ENCODE results near the gene SUMO3.

SUMO3 gene

DNA sequence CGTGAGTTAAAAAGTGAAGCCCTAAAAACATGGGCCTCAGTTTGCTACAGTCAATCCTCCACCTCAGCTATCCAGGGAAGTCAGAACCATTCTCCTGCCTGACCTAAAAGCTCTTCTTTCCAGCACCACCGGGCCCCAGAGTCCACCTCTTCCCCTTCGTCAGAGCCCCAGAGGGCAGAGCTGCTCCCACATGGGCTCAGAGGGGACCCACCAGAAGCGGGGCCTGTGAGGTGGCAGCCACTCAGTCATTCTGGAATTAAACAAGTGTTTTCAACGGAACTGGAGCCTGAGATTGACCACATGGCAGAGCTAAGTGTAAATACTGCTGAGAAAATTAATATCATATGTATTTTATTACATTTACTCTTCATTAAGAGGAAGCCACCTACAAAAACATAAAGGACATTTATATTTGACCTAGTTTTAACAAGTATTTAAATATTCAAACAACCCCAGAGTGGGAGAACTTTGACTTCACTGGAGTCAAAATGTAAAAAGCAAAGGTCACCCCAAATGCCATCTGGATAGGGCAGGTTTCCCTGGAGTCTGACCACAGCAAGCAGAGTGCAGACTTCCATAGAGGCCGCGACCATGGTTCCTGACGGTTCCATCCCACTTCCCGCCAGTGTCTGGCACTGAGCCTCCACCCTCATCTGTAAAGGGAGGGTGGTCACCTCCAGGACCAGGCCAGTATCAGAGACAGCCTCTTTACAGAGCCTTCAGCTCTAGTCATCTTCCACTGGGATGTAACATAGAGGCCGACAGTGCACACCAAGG lies 1.8 kb downstream of the SUMO3 start:
- Histone ChIP-seq H3K27ac (no peak overlapping the region), H3K9me3 (no peaks in the 10 kb centered on the region), H3K4me1 (ENCODE audit: control insufficient read depth in 1 of 2, insufficient read depth in 1 of 2, low read depth in 1 of 2, low read length in 1 of 2) (peaks cover 6 to 12% of the 10 kb centered on the region in 2 experiments), H3K4me3 (ENCODE audit: low read depth in 1 of 2, low read length in 1 of 2) (no peak overlapping the region), H3K36me3 (peaks cover 14% of the 10 kb centered on the region), H3K27me3 (peaks cover 13% of the 10 kb centered on the region)
- TF ChIP-seq, protein P1, sequence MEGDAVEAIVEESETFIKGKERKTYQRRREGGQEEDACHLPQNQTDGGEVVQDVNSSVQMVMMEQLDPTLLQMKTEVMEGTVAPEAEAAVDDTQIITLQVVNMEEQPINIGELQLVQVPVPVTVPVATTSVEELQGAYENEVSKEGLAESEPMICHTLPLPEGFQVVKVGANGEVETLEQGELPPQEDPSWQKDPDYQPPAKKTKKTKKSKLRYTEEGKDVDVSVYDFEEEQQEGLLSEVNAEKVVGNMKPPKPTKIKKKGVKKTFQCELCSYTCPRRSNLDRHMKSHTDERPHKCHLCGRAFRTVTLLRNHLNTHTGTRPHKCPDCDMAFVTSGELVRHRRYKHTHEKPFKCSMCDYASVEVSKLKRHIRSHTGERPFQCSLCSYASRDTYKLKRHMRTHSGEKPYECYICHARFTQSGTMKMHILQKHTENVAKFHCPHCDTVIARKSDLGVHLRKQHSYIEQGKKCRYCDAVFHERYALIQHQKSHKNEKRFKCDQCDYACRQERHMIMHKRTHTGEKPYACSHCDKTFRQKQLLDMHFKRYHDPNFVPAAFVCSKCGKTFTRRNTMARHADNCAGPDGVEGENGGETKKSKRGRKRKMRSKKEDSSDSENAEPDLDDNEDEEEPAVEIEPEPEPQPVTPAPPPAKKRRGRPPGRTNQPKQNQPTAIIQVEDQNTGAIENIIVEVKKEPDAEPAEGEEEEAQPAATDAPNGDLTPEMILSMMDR (IDR thresholded peaks at IDR 0.05) = no peak

DNA sequence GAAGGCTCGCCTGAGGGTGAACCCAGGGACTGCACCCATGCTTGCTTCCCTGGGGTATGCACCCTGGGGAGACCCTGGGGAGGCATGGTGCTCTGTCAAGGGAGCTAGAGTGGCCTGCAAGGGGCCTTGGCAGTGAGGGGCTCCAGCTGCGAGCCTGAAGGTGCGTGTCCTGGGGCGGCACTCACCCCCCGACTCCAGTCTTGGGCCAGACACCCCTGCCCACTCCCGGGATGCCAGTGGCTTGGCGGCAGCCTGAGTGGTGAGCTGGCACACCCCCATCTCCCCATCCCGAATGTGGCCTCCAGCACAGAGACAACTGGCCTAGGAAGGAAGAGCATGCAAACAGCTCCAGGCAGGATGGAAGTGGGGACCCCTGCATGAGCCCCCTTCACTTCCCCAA lies 2.6 kb downstream of the SUMO3 start:
- H3K27ac ChIP-seq = no peak overlapping the region
- peaks cover 19% of the 10 kb centered on the region for H3K36me3 ChIP-seq
- peaks cover 6 to 12% of the 10 kb centered on the region in 2 experiments for H3K4me1 ChIP-seq (ENCODE audit: control insufficient read depth in 1 of 2, insufficient read depth in 1 of 2, low read depth in 1 of 2, low read length in 1 of 2)
- peaks cover 13% of the 10 kb centered on the region for H3K27me3 ChIP-seq
- no peaks in the 10 kb centered on the region for H3K9me3 ChIP-seq
- TF ChIP-seq, protein P1 (IDR thresholded peaks at IDR 0.05) = no peak
- H3K4me3 ChIP-seq (ENCODE audit: low read depth in 1 of 2, low read length in 1 of 2) = no peak overlapping the region

DNA sequence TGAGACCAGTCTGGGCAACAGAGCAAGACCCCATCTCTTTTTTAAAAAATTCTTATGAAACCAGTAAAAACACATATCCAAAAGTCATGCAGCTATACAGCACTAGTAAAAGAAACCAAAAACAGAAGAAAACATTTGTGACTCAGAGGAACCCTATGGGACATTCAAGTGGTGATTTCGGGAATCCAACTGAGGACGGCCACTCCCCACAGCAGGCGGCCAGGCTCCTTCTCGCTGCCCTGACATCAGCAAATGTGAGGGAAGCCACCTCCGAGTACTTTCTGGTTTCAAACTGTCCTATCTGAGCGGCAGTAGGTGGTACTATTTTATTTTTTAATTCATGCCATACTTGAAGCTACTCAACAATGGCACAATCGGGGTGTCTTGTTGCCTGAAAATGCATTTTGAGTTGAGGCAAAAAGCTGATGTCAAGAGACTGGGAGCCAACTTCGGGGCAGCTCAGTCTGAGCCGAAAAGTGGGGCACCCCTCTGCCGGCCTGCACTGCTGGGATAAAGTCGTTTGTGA lies 3.3 kb downstream of the SUMO3 start:
- TF ChIP-seq, protein P1 (IDR thresholded peaks at IDR 0.05) = no peak
- Histone ChIP-seq H3K4me1 (ENCODE audit: control insufficient read depth in 1 of 2, insufficient read depth in 1 of 2, low read depth in 1 of 2, low read length in 1 of 2) (peaks cover 6 to 12% of the 10 kb centered on the region in 2 experiments), H3K27me3 (peaks cover 13% of the 10 kb centered on the region), H3K4me3 (ENCODE audit: low read depth in 1 of 2, low read length in 1 of 2) (no peak overlapping the region), H3K27ac (no peak overlapping the region), H3K36me3 (peaks cover 25% of the 10 kb centered on the region), H3K9me3 (no peaks in the 10 kb centered on the region)

DNA sequence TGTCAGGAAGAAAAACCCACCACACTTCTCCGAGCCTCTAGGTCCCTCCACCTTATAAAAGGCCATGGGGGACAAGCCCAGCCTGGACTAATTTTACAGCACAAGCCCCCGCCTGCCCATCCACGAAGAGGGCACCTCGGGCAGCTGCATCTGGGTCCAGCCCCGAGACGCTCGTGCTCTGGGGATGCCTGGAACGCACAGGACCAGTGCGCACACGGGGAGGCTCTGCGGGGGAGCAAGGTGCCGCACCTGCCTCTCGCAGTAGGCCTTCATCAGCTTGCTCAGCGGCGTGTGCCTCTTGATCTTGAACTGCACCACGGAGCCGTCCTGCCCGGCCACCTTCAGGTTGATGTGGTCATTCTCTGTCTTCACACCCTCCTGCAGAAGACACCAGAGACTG lies 4.1 kb downstream of the SUMO3 start:
- H3K9me3 ChIP-seq = no peaks in the 10 kb centered on the region
- peaks cover 6 to 12% of the 10 kb centered on the region in 2 experiments for H3K4me1 ChIP-seq (ENCODE audit: control insufficient read depth in 1 of 2, insufficient read depth in 1 of 2, low read depth in 1 of 2, low read length in 1 of 2)
- no peak overlapping the region for H3K4me3 ChIP-seq (ENCODE audit: low read depth in 1 of 2, low read length in 1 of 2)
- peaks cover 34% of the 10 kb centered on the region for H3K36me3 ChIP-seq
- no peak overlapping the region for H3K27ac ChIP-seq
- peaks cover 6% of the 10 kb centered on the region for H3K27me3 ChIP-seq
- TF ChIP-seq, protein P1 (IDR thresholded peaks at IDR 0.05) = no peak

DNA sequence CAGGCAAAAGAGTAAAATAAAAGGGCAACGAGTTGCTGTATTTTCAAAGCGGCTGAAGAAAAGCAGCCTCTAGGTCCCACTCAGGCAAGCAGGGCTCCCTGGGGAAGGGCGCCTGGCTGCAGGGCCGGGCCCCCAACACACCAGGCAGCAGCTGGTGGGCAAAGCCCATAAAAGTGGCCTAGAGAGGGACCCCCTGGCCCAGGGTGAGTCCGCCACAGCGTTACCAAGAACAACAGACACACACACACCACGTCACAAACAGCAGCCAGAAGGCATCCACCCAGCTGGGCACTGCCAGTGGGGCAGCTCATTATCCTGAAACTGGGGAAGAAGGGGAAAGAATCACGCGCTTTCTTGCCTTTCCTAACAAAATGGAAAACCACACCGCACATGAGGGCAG lies 4.7 kb downstream of the SUMO3 start:
- TF ChIP-seq, protein P1 (IDR thresholded peaks at IDR 0.05) = no peak
- peaks cover 3 to 7% of the 10 kb centered on the region in 2 experiments for H3K4me1 ChIP-seq (ENCODE audit: control insufficient read depth in 1 of 2, insufficient read depth in 1 of 2, low read depth in 1 of 2, low read length in 1 of 2)
- H3K27ac ChIP-seq = no peak overlapping the region
- H3K36me3 ChIP-seq = peaks cover 39% of the 10 kb centered on the region
- H3K9me3 ChIP-seq = no peaks in the 10 kb centered on the region
- H3K4me3 ChIP-seq (ENCODE audit: low read depth in 1 of 2, low read length in 1 of 2) = no peak overlapping the region
- H3K27me3 ChIP-seq = peaks cover under 1% of the 10 kb centered on the region

Measured in neutrophil (primary cell).